Measurements from ENCODE around the gene STRN3. TPM values are rescaled to one million over a fixed set of nuclear protein-coding genes. Genes with fewer than 3 reads are reported as not detected.

Gene STRN3
- total RNA-seq, 1 experiment from 2014 or later = 52.1 TPM

GRCh38 chr14:31059152-31059924 is 33.2 kb upstream of the STRN3 start:
- H2BK15ac ChIP-seq (ENCODE audit: low read depth, low read length) = no peak overlapping the region
- TF ChIP-seq, protein P1, sequence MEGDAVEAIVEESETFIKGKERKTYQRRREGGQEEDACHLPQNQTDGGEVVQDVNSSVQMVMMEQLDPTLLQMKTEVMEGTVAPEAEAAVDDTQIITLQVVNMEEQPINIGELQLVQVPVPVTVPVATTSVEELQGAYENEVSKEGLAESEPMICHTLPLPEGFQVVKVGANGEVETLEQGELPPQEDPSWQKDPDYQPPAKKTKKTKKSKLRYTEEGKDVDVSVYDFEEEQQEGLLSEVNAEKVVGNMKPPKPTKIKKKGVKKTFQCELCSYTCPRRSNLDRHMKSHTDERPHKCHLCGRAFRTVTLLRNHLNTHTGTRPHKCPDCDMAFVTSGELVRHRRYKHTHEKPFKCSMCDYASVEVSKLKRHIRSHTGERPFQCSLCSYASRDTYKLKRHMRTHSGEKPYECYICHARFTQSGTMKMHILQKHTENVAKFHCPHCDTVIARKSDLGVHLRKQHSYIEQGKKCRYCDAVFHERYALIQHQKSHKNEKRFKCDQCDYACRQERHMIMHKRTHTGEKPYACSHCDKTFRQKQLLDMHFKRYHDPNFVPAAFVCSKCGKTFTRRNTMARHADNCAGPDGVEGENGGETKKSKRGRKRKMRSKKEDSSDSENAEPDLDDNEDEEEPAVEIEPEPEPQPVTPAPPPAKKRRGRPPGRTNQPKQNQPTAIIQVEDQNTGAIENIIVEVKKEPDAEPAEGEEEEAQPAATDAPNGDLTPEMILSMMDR (conservative IDR thresholded peaks at IDR 0.05) = no peak
- WGBS (ENCODE audit: extremely low coverage, insufficient read length, low lambda C conversion rate) = no CpG with 5 or more reads among the region's 1 CpG
- no peak overlapping the region for H4K8ac ChIP-seq (replicated peaks; ENCODE audit: insufficient read length, low read depth, low read length)
- no peak overlapping the region for H3T11ph ChIP-seq (ENCODE audit: low read length)
- no peak overlapping the region for H3K56ac ChIP-seq (ENCODE audit: insufficient read length, low read depth, low read length)
- Mint-ChIP-seq H3K36me3 (ENCODE audit: insufficient read depth in 1 of 3, low read depth in 3 of 3) (no peaks in the 10 kb centered on the region), H3K27ac (peak overlapping the region; percentile 72 to 82 (median 77); a peak in 4 of 7 replicates), H3K4me3 (no peak overlapping the region), H3K9me3 (no peaks in the 10 kb centered on the region), H3K4me1 (peaks cover 18 to 19% of the 10 kb centered on the region in 2 experiments), H3K27me3 (ENCODE audit: low read depth) (no peaks in the 10 kb centered on the region)
- no peak overlapping the region for H2BK20ac ChIP-seq (ENCODE audit: low read depth, low read length, poor library complexity, severe bottlenecking)
- no peak overlapping the region for H2BK120ac ChIP-seq (ENCODE audit: low read depth, low read length, poor library complexity, severe bottlenecking)
- no peak overlapping the region for H2AK5ac ChIP-seq (ENCODE audit: insufficient read length, low read length)
- H2BK5ac ChIP-seq (ENCODE audit: insufficient read length, low read length) = no peak overlapping the region
- H3K4ac ChIP-seq (ENCODE audit: low read depth, low read length) = no peak overlapping the region
- no peak overlapping the region for H2AFZ ChIP-seq (ENCODE audit: low read length)
- no peak overlapping the region for H4K5ac ChIP-seq (ENCODE audit: insufficient read length, low read depth, low read length)
- H3K9ac ChIP-seq (ENCODE audit: extremely low read depth, insufficient read length, low read length) = no peak overlapping the region
- H3K4me2 ChIP-seq (ENCODE audit: insufficient read depth, insufficient read length, low read length) = no peak overlapping the region
- H3K79me1 ChIP-seq (ENCODE audit: insufficient read depth, low read depth, low read length, poor library complexity, severe bottlenecking) = no peaks in the 10 kb centered on the region
- DNase-seq = no peak
- no peak overlapping the region for H3K23ac ChIP-seq (ENCODE audit: insufficient read length, low read depth, low read length)
- H3K9me3 ChIP-seq (ENCODE audit: control insufficient read depth, low read depth, low read length) = no peaks in the 10 kb centered on the region
- H4K91ac ChIP-seq (ENCODE audit: insufficient read length, low read depth, low read length) = no peak overlapping the region
- H3K79me2 ChIP-seq (ENCODE audit: insufficient read depth, low read length) = no peaks in the 10 kb centered on the region
- no peaks in the 10 kb centered on the region for H3K27me3 ChIP-seq (ENCODE audit: insufficient read depth, low read length)
- no peak overlapping the region for H3K18ac ChIP-seq (ENCODE audit: insufficient read length, low read depth, low read length)
- H3K4me1 ChIP-seq (ENCODE audit: insufficient read depth, low read length) = peaks cover 3% of the 10 kb centered on the region; the same call in 1 of the 2 replicates
- H2BK12ac ChIP-seq (ENCODE audit: insufficient read length, low read depth, low read length) = no peak overlapping the region
- no peak overlapping the region for H3K27ac ChIP-seq (ENCODE audit: insufficient read length, low read depth, low read length)
- no peaks in the 10 kb centered on the region for H4K20me1 ChIP-seq (ENCODE audit: control insufficient read depth, insufficient read depth, insufficient read length)
- H3K14ac ChIP-seq (ENCODE audit: insufficient read depth, low read length) = no peak overlapping the region
- no peaks in the 10 kb centered on the region for H3K23me2 ChIP-seq (ENCODE audit: insufficient read length, low read depth, low read length, poor library complexity, severe bottlenecking)

Data from H9 (cell line).